Type B pancreatic cell (in vitro differentiated cells): Measurements from ENCODE around the gene MAD2L2. TPM values are rescaled to one million over a fixed set of nuclear protein-coding genes. Genes with fewer than 3 reads are reported as not detected.

Source experiments
- DNase-seq: peaks from one replicate; pipeline ENCODE4 v3.0.0; 2021; ENCODE audit warnings: mixed read lengths; ENCODE audit not compliant: unreplicated experiment; ENCODE audit errors: extremely low spot score
- H3K27ac Mint-ChIP-seq: 2 replicates; pipeline ENCODE4 v1.8.0; 2021; ENCODE audit warnings: mild to moderate bottlenecking, mixed read lengths
- H3K27me3 Mint-ChIP-seq: 2 replicates; pipeline ENCODE4 v1.8.0; 2021; ENCODE audit warnings: mixed read lengths
- H3K36me3 Mint-ChIP-seq: 2 replicates; pipeline ENCODE4 v1.8.0; 2021; ENCODE audit warnings: mixed read lengths
- H3K4me1 Mint-ChIP-seq: one replicate; pipeline ENCODE4 v1.8.0; 2021; ENCODE audit warnings: mixed read lengths; ENCODE audit not compliant: unreplicated experiment
- H3K4me3 Mint-ChIP-seq: 2 replicates; pipeline ENCODE4 v1.8.0; 2021; ENCODE audit warnings: mild to moderate bottlenecking, mixed read lengths
- H3K9me3 Mint-ChIP-seq: 2 replicates; pipeline ENCODE4 v1.8.0; 2021; ENCODE audit warnings: mixed read lengths
- CTCF ChIP-seq: fragments of 200-600 bp; sonication (generic); conservative IDR thresholded peaks from 2 replicates; pipeline ENCODE4 v1.5.0; 2021; ENCODE audit warnings: antibody characterized with exemption, mild to moderate bottlenecking
- long read RNA-seq: library from polyadenylated mRNA; unstranded; transcript quantifications from one replicate; pipeline ENCODE4 v2.0.0, GENCODE V29; 2020
- total RNA-seq: library from RNA; stranded (reverse); gene quantifications from 2 replicates; pipeline ENCODE4 v1.2.1, GENCODE V29; 2021; ENCODE audit warnings: low replicate concordance

The MAD2L2 gene
- 45.0 and 70.7 TPM in 2 replicates for total RNA-seq
- long read RNA-seq, transcript MAD2L2-207 (9 exons, 1,118 nt): major isoform, 7 of 23 reads
- long read RNA-seq, partial matches to known transcripts: 4 of 23 reads
- long read RNA-seq, other reads (novel, unspliced or antisense): 9 of 23 reads

GRCh38 chr1:11681071-11681771, at the start of gene MAD2L2:
Gene MAD2L2, minus strand, starts transcription at chr1:11681148. Its CDS starts 547 bp downstream, at chr1:11680601.
- TF ChIP-seq CTCF: no peak
- H3K4me3 Mint-ChIP-seq: peak within 1 kb of the TSS; percentile 94
- H3K36me3 Mint-ChIP-seq: peaks cover 4% of the 10 kb centered on the region
- no peaks in the 10 kb centered on the region for H3K27me3 Mint-ChIP-seq
- H3K27ac Mint-ChIP-seq: peak within 1 kb of the TSS; percentile 81
- peak; percentile 88 for DNase-seq
- H3K9me3 Mint-ChIP-seq: no peaks in the 10 kb centered on the region
- peaks cover 19% of the 10 kb centered on the region for H3K4me1 Mint-ChIP-seq

- no peaks in the 10 kb centered on the region for H3K9me3 Mint-ChIP-seq
- peaks cover 23% of the 10 kb centered on the region for H3K4me1 Mint-ChIP-seq
- no peaks in the 10 kb centered on the region for H3K27me3 Mint-ChIP-seq
- DNase-seq: no peak
- no peak for TF ChIP-seq CTCF
- H3K27ac Mint-ChIP-seq: peak overlapping the region; percentile 39
- no peaks in the 10 kb centered on the region for H3K36me3 Mint-ChIP-seq
- no peak overlapping the region for H3K4me3 Mint-ChIP-seq
These were observed 49.5 kb upstream of the MAD2L2 start for GRCh38 chr1:11730429-11730891.

- H3K9me3 Mint-ChIP-seq: no peaks in the 10 kb centered on the region
- peak overlapping the region; percentile 39 for H3K27ac Mint-ChIP-seq
- H3K4me3 Mint-ChIP-seq: no peak overlapping the region
- no peaks in the 10 kb centered on the region for H3K36me3 Mint-ChIP-seq
- no peak for DNase-seq
- TF ChIP-seq CTCF: no peak
- H3K4me1 Mint-ChIP-seq: peaks cover 20% of the 10 kb centered on the region
- no peaks in the 10 kb centered on the region for H3K27me3 Mint-ChIP-seq
These were observed 48.8 kb upstream of the MAD2L2 start for GRCh38 chr1:11729498-11730428.

- DNase-seq: no peak
- Mint-ChIP-seq H3K9me3 (no peaks in the 10 kb centered on the region), H3K27me3 (no peaks in the 10 kb centered on the region), H3K36me3 (no peaks in the 10 kb centered on the region), H3K4me1 (peaks cover 20% of the 10 kb centered on the region), H3K27ac (no peak overlapping the region), H3K4me3 (no peak overlapping the region)
- TF ChIP-seq CTCF: no peak
These were observed 48.2 kb upstream of the MAD2L2 start for GRCh38 chr1:11729155-11729497.

GRCh38 chr1:11728126-11728806, 47.3 kb upstream of the MAD2L2 start:
- Mint-ChIP-seq H3K9me3 (no peaks in the 10 kb centered on the region), H3K4me1 (peaks cover 20% of the 10 kb centered on the region), H3K27me3 (no peaks in the 10 kb centered on the region), H3K27ac (no peak overlapping the region), H3K4me3 (no peak overlapping the region), H3K36me3 (no peaks in the 10 kb centered on the region)
- DNase-seq: no peak
- no peak for TF ChIP-seq CTCF
